Measurements from ENCODE around the gene SV2C. TPM values are rescaled to one million over a fixed set of nuclear protein-coding genes. Genes with fewer than 3 reads are reported as not detected.
A peak's percentile ranks its signal among the peaks of the same experiment; 100 is the strongest.

SV2C gene
- total and polyA plus RNA-seq, 2 donors from 2014 or later = 0.13 TPM; not detected in 1

DNA sequence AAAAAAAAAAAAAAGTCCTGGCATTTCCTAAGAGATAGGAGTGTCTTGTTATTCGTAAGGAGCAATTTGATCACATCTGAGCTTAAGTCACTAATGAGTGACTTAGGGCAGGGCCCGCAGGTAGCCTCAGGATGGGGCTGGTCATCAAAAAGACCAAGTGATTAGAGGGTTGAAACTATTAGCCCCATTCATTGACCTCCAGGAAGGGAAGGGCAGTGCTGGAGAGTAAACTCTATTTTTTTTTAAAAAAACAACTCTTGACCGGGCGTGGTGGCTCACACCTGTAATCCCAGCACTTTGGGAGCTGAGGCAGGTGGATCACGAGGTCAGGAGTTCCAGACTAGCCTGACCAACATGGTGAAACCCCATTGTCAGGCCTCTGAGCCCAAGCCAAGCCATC, 273.7 kb downstream of the SV2C start:
- FAIRE-seq (no peak), DNase-seq (no peak)
- intact Hi-C loops (cut with DNase I) = no loop called here
- H3K9me3 ChIP-seq (ENCODE audit: control insufficient read depth in 2 of 3, insufficient read depth in 1 of 3, low read length in 3 of 3) = no peaks in the 10 kb centered on the region
- TF ChIP-seq, protein P1, sequence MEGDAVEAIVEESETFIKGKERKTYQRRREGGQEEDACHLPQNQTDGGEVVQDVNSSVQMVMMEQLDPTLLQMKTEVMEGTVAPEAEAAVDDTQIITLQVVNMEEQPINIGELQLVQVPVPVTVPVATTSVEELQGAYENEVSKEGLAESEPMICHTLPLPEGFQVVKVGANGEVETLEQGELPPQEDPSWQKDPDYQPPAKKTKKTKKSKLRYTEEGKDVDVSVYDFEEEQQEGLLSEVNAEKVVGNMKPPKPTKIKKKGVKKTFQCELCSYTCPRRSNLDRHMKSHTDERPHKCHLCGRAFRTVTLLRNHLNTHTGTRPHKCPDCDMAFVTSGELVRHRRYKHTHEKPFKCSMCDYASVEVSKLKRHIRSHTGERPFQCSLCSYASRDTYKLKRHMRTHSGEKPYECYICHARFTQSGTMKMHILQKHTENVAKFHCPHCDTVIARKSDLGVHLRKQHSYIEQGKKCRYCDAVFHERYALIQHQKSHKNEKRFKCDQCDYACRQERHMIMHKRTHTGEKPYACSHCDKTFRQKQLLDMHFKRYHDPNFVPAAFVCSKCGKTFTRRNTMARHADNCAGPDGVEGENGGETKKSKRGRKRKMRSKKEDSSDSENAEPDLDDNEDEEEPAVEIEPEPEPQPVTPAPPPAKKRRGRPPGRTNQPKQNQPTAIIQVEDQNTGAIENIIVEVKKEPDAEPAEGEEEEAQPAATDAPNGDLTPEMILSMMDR (IDR thresholded peaks at IDR 0.05; ENCODE audit: borderline replicate concordance, extremely low read depth, insufficient read depth) = no peak
- H3K4me3 ChIP-seq (ENCODE audit: low read length in 3 of 3) = no peak overlapping the region
- H3K4me1 ChIP-seq (ENCODE audit: control insufficient read depth in 2 of 3, insufficient read depth in 2 of 3, low read depth in 1 of 3, low read length in 3 of 3) = no peaks in the 10 kb centered on the region
- H3K27me3 ChIP-seq (ENCODE audit: control insufficient read depth, insufficient read depth, low read length) = no peaks in the 10 kb centered on the region
- H3K27ac ChIP-seq (ENCODE audit: low read depth in 2 of 2, low read length in 2 of 2) = no peak overlapping the region
- H3K9ac ChIP-seq (ENCODE audit: low read length in 3 of 3) = no peak overlapping the region
- no peaks in the 10 kb centered on the region for H3K36me3 ChIP-seq (ENCODE audit: control insufficient read depth in 2 of 3, insufficient read depth in 3 of 3, low read length in 3 of 3)

DNA sequence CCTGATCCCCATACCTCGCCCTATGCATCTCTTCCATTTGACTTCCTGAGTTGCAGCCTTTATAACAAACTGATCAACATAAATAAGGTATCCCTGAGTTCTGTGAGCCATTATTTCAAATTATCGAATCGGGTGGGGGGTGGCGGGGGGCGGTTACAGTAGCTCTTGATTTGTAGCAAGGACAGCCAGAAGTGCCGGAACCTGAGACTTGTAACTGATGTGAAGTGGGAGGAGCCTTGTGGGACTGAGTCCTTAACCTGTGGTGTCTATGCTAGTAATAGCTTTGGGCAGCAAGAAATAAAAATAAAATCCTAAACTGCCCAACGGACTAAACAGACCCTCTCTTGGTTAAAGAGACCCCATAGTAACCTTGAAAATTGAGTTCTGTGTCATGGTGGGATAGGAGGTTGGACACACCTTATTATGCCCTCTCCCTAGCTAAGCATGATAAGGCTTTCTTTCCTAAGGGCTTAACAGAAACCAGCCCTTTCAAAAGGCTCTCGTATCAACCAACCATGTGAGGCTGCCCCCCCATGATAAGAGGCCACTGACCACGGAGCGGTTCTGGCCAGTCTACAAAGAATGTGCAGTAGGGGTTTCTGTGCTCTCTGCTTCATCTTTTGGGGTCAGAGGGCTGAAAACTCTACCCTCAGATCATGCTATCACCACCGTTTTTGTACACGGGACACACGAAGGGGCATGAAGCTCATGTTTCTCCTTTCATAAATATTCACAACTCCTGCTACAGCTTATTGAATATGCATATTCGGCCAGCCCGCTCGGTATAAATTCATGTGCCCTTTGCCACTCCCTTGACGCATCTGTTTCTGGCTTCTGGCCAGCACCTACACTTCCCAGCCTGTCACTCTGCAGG, 280.4 kb downstream of the SV2C start:
- intact Hi-C loops (cut with DNase I) = no loop called here
- TF ChIP-seq, protein P1 (IDR thresholded peaks at IDR 0.05; ENCODE audit: borderline replicate concordance, extremely low read depth, insufficient read depth) = no peak
- Histone ChIP-seq H3K4me3 (ENCODE audit: low read length in 3 of 3) (peak overlapping the region in 2 of 3 donors; percentile 8 to 19), H3K4me1 (ENCODE audit: control insufficient read depth in 2 of 3, insufficient read depth in 2 of 3, low read depth in 1 of 3, low read length in 3 of 3) (peaks cover 0 to 4% (median 0%) of the 10 kb centered on the region in 3 donors), H3K27me3 (ENCODE audit: control insufficient read depth, insufficient read depth, low read length) (no peaks in the 10 kb centered on the region), H3K9me3 (ENCODE audit: control insufficient read depth in 2 of 3, insufficient read depth in 1 of 3, low read length in 3 of 3) (no peaks in the 10 kb centered on the region), H3K36me3 (ENCODE audit: control insufficient read depth in 2 of 3, insufficient read depth in 3 of 3, low read length in 3 of 3) (no peaks in the 10 kb centered on the region), H3K27ac (ENCODE audit: low read depth in 2 of 2, low read length in 2 of 2) (no peak overlapping the region), H3K9ac (ENCODE audit: low read length in 3 of 3) (no peak overlapping the region)
- FAIRE-seq (no peak), DNase-seq (peak in 2 of 5 donors; percentile 20 to 34)

DNA sequence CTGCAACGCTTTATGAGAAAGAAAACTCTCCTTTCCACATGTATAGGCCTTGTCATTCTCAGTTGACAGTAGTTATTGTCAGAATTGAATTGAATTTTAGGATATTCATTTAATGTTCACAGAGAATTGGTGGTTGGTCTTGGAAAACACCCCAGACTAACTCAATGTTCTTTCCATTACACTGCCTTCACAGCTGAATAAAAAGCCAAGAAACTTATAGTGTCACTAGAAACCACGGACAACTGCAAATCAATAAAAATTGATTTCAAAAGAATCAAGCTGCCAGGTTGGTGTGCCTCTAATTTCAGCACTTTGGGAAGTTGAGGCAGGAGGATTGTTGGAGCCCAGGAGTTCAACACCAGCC, 281.0 kb downstream of the SV2C start:
- H3K27me3 ChIP-seq (ENCODE audit: control insufficient read depth, insufficient read depth, low read length) = no peaks in the 10 kb centered on the region
- no peak overlapping the region for H3K27ac ChIP-seq (ENCODE audit: low read depth in 2 of 2, low read length in 2 of 2)
- peak overlapping the region in 2 of 3 donors; percentile 8 to 19 for H3K4me3 ChIP-seq (ENCODE audit: low read length in 3 of 3)
- no peak overlapping the region for H3K9ac ChIP-seq (ENCODE audit: low read length in 3 of 3)
- H3K4me1 ChIP-seq (ENCODE audit: control insufficient read depth in 2 of 3, insufficient read depth in 2 of 3, low read depth in 1 of 3, low read length in 3 of 3) = peaks cover 0 to 4% (median 0%) of the 10 kb centered on the region in 3 donors
- H3K36me3 ChIP-seq (ENCODE audit: control insufficient read depth in 2 of 3, insufficient read depth in 3 of 3, low read length in 3 of 3) = no peaks in the 10 kb centered on the region
- TF ChIP-seq, protein P1 (IDR thresholded peaks at IDR 0.05; ENCODE audit: borderline replicate concordance, extremely low read depth, insufficient read depth) = no peak
- DNase-seq (no peak), FAIRE-seq (no peak)
- intact Hi-C loops (cut with DNase I) = no loop called here
- H3K9me3 ChIP-seq (ENCODE audit: control insufficient read depth in 2 of 3, insufficient read depth in 1 of 3, low read length in 3 of 3) = no peaks in the 10 kb centered on the region

All from kidney (tissue), 14 donors.